Astrocyte (in vitro differentiated cells and primary cell): ENCODE results near the gene KIF18B.

ENCODE experiments used
- EZH2 ChIP-seq: IDR thresholded peaks from 2 replicates; pipeline ENCODE4 v1.6.1; 2012; ENCODE audit warnings: mild to moderate bottlenecking, low read length, inconsistent platforms; ENCODE audit not compliant: insufficient read depth
- TF ChIP-seq, protein P1 (sequence below): IDR thresholded peaks from 2 replicates; pipeline ENCODE4 v1.5.1; 2011; ENCODE audit warnings: low read depth, mild to moderate bottlenecking, inconsistent platforms, low read length, moderate library complexity; ENCODE audit not compliant: insufficient read depth

- TF ChIP-seq, protein P1, sequence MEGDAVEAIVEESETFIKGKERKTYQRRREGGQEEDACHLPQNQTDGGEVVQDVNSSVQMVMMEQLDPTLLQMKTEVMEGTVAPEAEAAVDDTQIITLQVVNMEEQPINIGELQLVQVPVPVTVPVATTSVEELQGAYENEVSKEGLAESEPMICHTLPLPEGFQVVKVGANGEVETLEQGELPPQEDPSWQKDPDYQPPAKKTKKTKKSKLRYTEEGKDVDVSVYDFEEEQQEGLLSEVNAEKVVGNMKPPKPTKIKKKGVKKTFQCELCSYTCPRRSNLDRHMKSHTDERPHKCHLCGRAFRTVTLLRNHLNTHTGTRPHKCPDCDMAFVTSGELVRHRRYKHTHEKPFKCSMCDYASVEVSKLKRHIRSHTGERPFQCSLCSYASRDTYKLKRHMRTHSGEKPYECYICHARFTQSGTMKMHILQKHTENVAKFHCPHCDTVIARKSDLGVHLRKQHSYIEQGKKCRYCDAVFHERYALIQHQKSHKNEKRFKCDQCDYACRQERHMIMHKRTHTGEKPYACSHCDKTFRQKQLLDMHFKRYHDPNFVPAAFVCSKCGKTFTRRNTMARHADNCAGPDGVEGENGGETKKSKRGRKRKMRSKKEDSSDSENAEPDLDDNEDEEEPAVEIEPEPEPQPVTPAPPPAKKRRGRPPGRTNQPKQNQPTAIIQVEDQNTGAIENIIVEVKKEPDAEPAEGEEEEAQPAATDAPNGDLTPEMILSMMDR = no peak
- TF ChIP-seq EZH2 = no peak
These were observed 33.8 kb upstream of the KIF18B start for GRCh38 chr17:44981221-44981968.
